Right lobe of liver (tissue), 6 donors: ENCODE measurements around the gene TP53BP1. TPM values are rescaled to one million over a fixed set of nuclear protein-coding genes. Genes with fewer than 3 reads are reported as not detected.

Source experiments
- ATAC-seq, 4 donors: fragments of 200-7000 bp; cut with Tn5 transposase; one replicate each; pipeline ENCODE4 v1.9.1; 2020; ENCODE audit warnings: mild to moderate bottlenecking in 4 of 4, moderate library complexity in 4 of 4
- DNase-seq, 3 donors: peaks; one replicate each; pipeline ENCODE4 v3.0.0-alpha.2; 2020
- H3K27ac ChIP-seq, 3 donors: fragments of 200-600 bp; one replicate each; pipeline ENCODE4 v1.8.0; 2022
- H3K27me3 ChIP-seq, 2 donors: fragments of 200-600 bp; one replicate each; pipeline ENCODE4 v1.8.0; 2022
- H3K36me3 ChIP-seq, 4 donors: fragments of 200-600 bp; sonication (generic) in 1 of 4; one replicate each; pipeline versions ENCODE4 v1.5.1 to v1.8.0; 2017 to 2022; ENCODE audit warnings: control low read depth in 1 of 4
- H3K4me1 ChIP-seq, 4 donors: fragments of 200-600 bp; sonication (generic) in 1 of 4; one replicate each; pipeline versions ENCODE4 v1.5.1 to v1.8.0; 2017 to 2022; ENCODE audit warnings: control low read depth in 1 of 4
- H3K4me3 ChIP-seq, 3 donors: fragments of 200-600 bp; one replicate each; pipeline ENCODE4 v1.8.0; 2022
- H3K9me3 ChIP-seq, 4 donors: fragments of 200-600 bp; sonication (generic) in 1 of 4; one replicate each; pipeline versions ENCODE4 v1.5.1 to v1.8.0; 2017 to 2022; ENCODE audit warnings: control low read depth in 1 of 4
- POLR2A ChIP-seq: fragments of 450-650 bp; IDR thresholded peaks from one replicate; pipeline ENCODE4 v1.6.1; 2017; ENCODE audit warnings: antibody characterized with exemption, mild to moderate bottlenecking
- WGBS: methylation state at CpG from one replicate; pipeline ENCODE4 v1.1.6; 2018; ENCODE audit warnings: low coverage, low lambda C conversion rate; ENCODE audit not compliant: insufficient coverage; ENCODE audit errors: missing lambda C conversion rate; 5-methylcytosine and 5-hydroxymethylcytosine counted together
- intact Hi-C, 2 donors: fragments of 100-400 bp; cut with DNase I; formaldehyde crosslinking; loops; one replicate each; pipeline versions ENCODE4 v1.11.2 to v1.14.1; 2022
- total RNA-seq, 6 experiments: library from RNA; depleted of rRNA in 2 of 6; stranded (reverse); fragments of >200 nt in 2 of 6; fragmentation: NEBNext Ultra II Directional in 3 of 6; extraction: Animal tissue kit (Norgen Biotek cat#: 25700) in 3 of 6; gene quantifications; one replicate each; pipeline versions ENCODE4 v1.1.0 to v1.2.4, GENCODE V29; 2016 to 2023
- TF ChIP-seq, protein P1 (sequence below), 4 donors: fragments of 200-600 bp in 3 of 4; fragments of 450-650 bp in 1 of 4; IDR thresholded peaks; one replicate each; pipeline versions ENCODE4 v1.5.1 to v1.8.0; 2016 to 2022; ENCODE audit warnings: antibody characterized with exemption in 4 of 4, mild to moderate bottlenecking in 2 of 4
- donor health status: DM: no; HTN: yes; CAD: no.
- donor health status: DM: no; HTN: no; CAD: no.
- donor health status: DM: no; HTN: no; CAD: no.
- donor health status: DM: no; HTN: yes; CAD: no.
- donor health status: DM: no; HTN: yes; CAD: no.

TP53BP1 gene
- total RNA-seq, 6 experiments from 2014 or later, result 4.9 to 12.2 (median 10.8) TPM

DNA sequence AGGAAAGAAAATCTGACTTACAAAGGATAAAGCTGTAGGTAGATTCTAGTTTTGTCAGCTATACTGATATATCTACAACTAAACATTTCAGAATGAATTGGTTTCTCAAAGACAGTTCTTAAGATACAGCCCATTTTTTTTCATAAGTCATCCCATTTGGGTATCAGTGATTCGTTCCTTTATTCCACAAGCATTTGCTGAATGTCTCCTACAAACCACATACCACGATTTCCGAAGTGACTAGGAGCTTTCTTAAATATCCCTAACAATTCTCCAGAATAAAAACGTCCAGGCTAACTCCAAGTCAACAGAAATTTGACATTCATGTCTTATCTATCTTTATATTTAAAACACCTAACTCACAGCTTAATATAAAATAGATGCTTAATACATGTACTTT, 59.8 kb downstream of the TP53BP1 start:
- Histone ChIP-seq H3K9me3 (no peaks in the 10 kb centered on the region), H3K36me3 (peaks cover 0 to 23% (median under 1%) of the 10 kb centered on the region in 4 donors), H3K27me3 (no peaks in the 10 kb centered on the region), H3K27ac (no peak overlapping the region), H3K4me1 (no peaks in the 10 kb centered on the region), H3K4me3 (no peak overlapping the region)
- TF ChIP-seq, protein P1, sequence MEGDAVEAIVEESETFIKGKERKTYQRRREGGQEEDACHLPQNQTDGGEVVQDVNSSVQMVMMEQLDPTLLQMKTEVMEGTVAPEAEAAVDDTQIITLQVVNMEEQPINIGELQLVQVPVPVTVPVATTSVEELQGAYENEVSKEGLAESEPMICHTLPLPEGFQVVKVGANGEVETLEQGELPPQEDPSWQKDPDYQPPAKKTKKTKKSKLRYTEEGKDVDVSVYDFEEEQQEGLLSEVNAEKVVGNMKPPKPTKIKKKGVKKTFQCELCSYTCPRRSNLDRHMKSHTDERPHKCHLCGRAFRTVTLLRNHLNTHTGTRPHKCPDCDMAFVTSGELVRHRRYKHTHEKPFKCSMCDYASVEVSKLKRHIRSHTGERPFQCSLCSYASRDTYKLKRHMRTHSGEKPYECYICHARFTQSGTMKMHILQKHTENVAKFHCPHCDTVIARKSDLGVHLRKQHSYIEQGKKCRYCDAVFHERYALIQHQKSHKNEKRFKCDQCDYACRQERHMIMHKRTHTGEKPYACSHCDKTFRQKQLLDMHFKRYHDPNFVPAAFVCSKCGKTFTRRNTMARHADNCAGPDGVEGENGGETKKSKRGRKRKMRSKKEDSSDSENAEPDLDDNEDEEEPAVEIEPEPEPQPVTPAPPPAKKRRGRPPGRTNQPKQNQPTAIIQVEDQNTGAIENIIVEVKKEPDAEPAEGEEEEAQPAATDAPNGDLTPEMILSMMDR (IDR thresholded peaks at IDR 0.05), result no peak
- TF ChIP-seq POLR2A, result no peak
- no peak for DNase-seq
- no peak for ATAC-seq
- intact Hi-C loops, result no loop called here
- 82% methylated on average over 4 of the region's 4 CpGs for WGBS

DNA sequence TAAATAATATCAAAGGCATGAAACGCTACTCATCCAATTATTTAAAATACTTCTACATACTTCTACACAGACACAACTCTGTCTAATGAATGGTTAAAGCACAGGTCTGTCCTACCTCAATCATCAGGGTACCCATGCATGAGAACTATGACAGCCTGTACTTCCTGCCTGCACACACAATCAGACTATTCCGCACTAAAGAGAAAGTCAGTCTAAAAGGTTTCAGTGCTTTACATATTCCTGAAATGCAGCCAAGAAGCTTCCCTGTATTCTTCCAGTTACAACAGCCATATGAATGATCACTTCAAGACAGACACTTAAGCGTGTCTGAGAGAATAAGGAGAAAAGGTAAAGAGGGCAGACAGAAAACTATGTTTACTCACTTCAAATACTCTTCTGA, 63.3 kb downstream of the TP53BP1 start:
- Histone ChIP-seq H3K27me3 (no peaks in the 10 kb centered on the region), H3K4me1 (no peaks in the 10 kb centered on the region), H3K27ac (no peak overlapping the region), H3K4me3 (no peak overlapping the region), H3K36me3 (peaks cover 0 to 28% (median 6%) of the 10 kb centered on the region in 4 donors), H3K9me3 (no peaks in the 10 kb centered on the region)
- DNase-seq (no peak), ATAC-seq (no peak)
- 55% methylated on average over 3 of the region's 3 CpGs for WGBS
- TF ChIP-seq POLR2A, result no peak
- TF ChIP-seq, protein P1 (IDR thresholded peaks at IDR 0.05), result no peak
- intact Hi-C loops, result no loop called here

DNA sequence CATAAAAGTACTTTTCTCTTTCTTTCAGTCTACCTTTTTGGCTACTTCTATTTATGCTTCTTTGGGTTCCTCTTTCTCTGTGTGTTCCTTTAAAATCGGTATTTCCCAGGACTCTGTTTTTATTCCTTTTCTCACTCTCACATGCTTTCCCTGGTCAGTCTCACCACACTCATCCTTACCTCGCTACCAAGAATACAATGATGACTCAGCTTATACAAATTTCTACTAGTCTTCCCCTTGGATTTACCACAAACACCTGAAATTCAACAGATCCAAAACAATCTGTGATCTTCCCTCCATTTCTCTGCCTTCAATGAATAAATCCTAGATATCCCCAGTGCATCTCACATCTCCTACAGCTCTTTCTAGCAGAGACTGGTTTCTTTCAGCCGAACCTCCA, 69.2 kb downstream of the TP53BP1 start:
- Histone ChIP-seq H3K4me3 (no peak overlapping the region), H3K4me1 (no peaks in the 10 kb centered on the region), H3K9me3 (no peaks in the 10 kb centered on the region), H3K27me3 (no peaks in the 10 kb centered on the region), H3K27ac (no peak overlapping the region), H3K36me3 (peaks cover 0 to 37% (median 7%) of the 10 kb centered on the region in 4 donors)
- DNase-seq (no peak), ATAC-seq (no peak)
- WGBS, result 94% methylated on average over 3 of the region's 3 CpGs
- intact Hi-C loops, result no loop called here
- TF ChIP-seq POLR2A, result no peak
- TF ChIP-seq, protein P1 (IDR thresholded peaks at IDR 0.05), result no peak

DNA sequence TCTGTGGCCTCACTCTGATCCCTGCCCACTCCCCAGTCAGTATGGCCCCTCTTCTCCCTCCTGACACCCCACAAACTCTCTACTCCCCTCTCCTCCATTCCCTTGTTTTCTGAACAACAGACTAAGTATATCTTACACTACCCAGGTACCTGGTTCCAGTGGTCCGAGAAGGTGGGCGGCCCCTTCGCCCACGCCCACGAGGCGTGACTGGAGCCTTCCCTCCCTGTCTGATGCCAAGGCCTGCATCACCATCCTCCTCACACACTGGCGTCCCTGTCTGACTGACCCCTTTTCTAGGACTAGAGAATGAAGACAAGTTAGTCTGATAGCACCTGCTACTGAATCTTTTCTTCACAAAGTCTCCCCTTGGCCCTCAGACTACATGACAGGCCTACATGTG, 72.1 kb downstream of the TP53BP1 start:
- TF ChIP-seq, protein P1 (IDR thresholded peaks at IDR 0.05), result no peak
- no peak for TF ChIP-seq POLR2A
- Histone ChIP-seq H3K27me3 (no peaks in the 10 kb centered on the region), H3K27ac (no peak overlapping the region), H3K4me3 (no peak overlapping the region), H3K4me1 (no peaks in the 10 kb centered on the region), H3K36me3 (peaks cover 0 to 21% (median 2%) of the 10 kb centered on the region in 4 donors), H3K9me3 (no peaks in the 10 kb centered on the region)
- no peak for ATAC-seq
- intact Hi-C loops, result no loop called here
- DNase-seq, result no peak
- WGBS, result 98% methylated on average over 6 of the region's 7 CpGs

DNA sequence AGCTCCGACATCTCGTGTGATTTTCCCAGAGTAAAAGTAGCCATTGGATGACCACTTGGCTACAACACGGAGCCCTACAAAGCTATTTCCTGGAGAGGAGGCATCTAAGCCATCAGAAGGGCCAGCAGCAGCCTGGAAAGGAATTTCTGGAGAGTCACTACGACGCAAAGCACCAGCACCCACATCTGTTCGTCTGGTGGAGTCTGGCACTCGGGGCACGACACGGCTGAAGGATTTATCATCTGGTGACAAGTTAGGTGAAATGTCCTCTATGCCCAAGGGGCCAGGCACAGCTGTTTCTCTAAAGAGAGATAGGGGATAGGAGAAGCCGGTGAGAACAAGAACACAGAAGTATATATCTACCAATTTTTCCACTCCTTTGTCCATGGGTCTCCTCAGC, 72.5 kb downstream of the TP53BP1 start:
- Histone ChIP-seq H3K36me3 (peaks cover 0 to 21% (median 2%) of the 10 kb centered on the region in 4 donors), H3K9me3 (no peaks in the 10 kb centered on the region), H3K27me3 (no peaks in the 10 kb centered on the region), H3K27ac (no peak overlapping the region), H3K4me3 (no peak overlapping the region), H3K4me1 (no peaks in the 10 kb centered on the region)
- intact Hi-C loops, result no loop called here
- 87% methylated on average over 4 of the region's 10 CpGs for WGBS
- ATAC-seq (no peak), DNase-seq (no peak)
- TF ChIP-seq, protein P1 (IDR thresholded peaks at IDR 0.05), result no peak
- TF ChIP-seq POLR2A, result no peak
